Astrocyte of the cerebellum (primary cell): ENCODE measurements around the gene RIN1.

Experiments used
- DNase-seq: peaks from one replicate; pipeline ENCODE4 v3.0.0-alpha.2; 2011; ENCODE audit warnings: low read depth
- H3K4me3 ChIP-seq: 2 replicates; pipeline ENCODE4 v1.5.1; 2011; ENCODE audit warnings: mild to moderate bottlenecking, low read depth, low read length, moderate library complexity
- CTCF ChIP-seq: IDR thresholded peaks from 2 replicates; pipeline ENCODE4 v1.5.1; 2012; ENCODE audit warnings: low read length, low read depth, moderate library complexity, mild to moderate bottlenecking; ENCODE audit errors: missing control alignments
- in situ Hi-C: cut with HindIII; loops from 2 replicates; pipeline ENCODE4 v1.10.0; 2017; ENCODE audit warnings: low sequenced_read_pairs

The RIN1 gene

DNA sequence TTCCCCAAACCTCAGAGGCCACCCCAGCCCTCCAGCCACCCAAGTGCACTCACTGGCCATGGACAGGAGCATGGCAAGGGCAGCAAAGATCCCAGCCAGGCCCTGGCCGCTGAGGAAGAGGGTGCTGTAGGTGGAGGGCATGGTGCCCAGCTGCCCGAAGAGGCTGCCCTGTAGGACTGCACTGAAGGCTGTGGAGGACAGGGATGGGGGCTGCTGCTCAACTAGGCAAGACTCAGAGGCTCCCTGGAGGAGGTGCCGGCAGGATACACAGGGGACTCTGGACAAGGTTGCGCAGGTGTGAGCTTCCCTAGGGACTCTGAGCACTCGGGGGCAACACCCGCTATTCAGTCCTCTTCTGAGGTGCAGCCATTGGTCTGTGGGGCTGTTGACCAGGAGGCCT, 32.2 kb upstream of the RIN1 start:
- DNase-seq = no peak
- in situ Hi-C loops = no loop called here

GRCh38 chr11:66367561-66368312, 31.5 kb upstream of the RIN1 start:
- H3K4me3 ChIP-seq = no peak overlapping the region
- in situ Hi-C loops = no loop called here
- TF ChIP-seq CTCF = no peak
- no peak for DNase-seq

More for the DNA sequence above, 32.2 kb upstream of the RIN1 start:
- no peak for TF ChIP-seq CTCF
- H3K4me3 ChIP-seq = no peak overlapping the region

GRCh38 chr11:66366844-66367477, 30.7 kb upstream of the RIN1 start:
- DNase-seq = no peak
- no peak overlapping the region for H3K4me3 ChIP-seq
- in situ Hi-C loops = no loop called here
- TF ChIP-seq CTCF = no peak

DNA sequence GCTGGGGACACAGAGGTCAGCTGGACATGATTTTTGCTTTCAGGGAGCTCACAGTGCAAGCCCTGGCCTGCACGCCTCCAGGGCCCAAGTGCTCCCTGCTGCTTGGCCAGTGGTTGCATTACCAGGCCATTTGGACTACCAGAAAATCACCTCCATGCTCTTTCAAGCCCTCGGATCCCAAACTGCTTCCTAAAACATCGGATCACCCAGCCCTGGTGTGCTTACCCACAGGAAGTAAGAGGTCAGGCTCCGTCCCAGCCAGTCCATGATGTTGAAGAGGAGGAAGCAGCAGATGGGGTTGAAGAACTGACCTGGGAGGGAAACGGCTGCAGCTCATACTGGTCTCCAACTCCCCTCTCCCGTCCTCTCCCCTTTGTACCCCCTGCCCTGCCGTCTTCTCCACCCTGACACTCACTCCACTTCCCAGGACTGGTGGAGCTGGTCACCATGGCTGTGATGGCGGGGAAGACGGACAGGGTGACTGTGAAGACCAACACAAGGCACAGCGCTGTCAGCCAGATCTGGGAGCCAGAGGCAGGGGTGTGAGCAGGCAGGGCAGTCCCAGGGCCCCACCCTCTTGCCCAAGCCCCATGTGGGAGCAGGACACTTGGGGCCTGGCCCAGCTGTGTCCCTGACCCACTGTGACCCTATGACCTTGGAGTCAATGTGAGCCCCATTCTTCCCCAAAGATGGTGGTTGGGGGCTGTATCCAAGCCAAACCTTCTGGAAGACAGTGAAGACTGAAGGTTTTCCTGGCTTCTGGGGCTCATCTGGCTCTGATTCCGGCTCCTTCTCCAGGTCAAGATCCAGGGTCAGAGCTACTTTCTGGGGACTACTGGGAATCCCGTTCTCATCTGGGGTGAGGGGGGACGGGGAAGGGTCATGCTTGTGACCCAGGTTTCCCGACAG, 29.7 kb upstream of the RIN1 start:
- H3K4me3 ChIP-seq = no peak overlapping the region
- in situ Hi-C loops = no loop called here
- no peak for DNase-seq
- TF ChIP-seq CTCF = no peak

GRCh38 chr11:66365166-66365565, 28.9 kb upstream of the RIN1 start:
- no peak overlapping the region for H3K4me3 ChIP-seq
- in situ Hi-C loops = no loop called here

More at GRCh38 chr11:66365166-66365565, 28.9 kb upstream of the RIN1 start:
- DNase-seq = no peak
- no peak for TF ChIP-seq CTCF
